ENCODE measurements around the gene CACNA2D2. TPM values are rescaled to one million over a fixed set of nuclear protein-coding genes. Genes with fewer than 3 reads are reported as not detected.

The CACNA2D2 gene
- total and polyA plus RNA-seq, 2 of the 13 experiments (the other 11 are each of a cell fraction or from before 2014, with no cell fraction given), result not detected

DNA sequence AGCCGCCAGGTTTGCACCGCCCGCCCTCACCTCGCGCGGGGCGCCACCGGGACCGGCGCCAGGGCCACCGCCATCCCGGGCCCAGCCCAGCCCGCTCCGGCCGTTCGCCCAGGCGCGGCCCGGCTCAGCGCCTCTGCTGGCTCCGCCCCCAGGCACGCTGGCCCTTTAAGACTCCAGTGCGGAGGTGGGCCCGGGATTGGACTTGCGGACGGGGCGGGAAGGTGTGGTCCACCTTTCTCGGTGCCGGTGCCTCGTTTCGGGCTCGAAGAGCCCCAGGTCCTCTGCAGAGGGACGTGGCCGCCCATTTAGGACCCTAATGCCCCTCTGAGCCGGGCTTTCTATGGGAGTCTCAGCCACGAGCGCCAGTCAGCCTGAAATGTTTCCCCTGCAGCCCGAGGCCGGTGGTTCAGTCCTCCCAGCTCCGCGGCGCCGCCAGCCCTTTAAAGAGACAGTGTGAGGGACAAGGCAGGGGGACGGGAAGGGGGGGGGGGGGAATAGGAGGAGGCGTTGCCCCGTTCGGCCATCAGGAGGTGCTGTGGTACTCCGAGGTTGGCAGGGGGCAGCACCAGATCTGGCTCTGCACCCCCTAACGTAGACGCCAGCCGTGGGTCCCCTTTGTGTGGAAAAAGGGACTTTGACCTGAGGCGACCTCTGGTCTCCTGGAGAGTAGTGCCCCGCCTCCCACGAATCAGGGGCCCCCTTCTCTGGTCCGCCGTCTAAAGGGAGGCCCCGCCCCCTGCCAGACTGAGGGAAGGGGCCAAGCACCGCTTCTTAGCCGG is 181.9 kb downstream of the CACNA2D2 start (continued):
- TF ChIP-seq ZBTB40 (IDR thresholded peaks at IDR 0.05), result no peak
- TF ChIP-seq ZBTB40 (CRISPR knock-in tag; IDR thresholded peaks at IDR 0.05), result no peak
- TF ChIP-seq KAT8 (CRISPR knock-in tag; IDR thresholded peaks at IDR 0.05), result peak; percentile 68
- no peak for TF ChIP-seq ZNF562 (CRISPR knock-in tag; IDR thresholded peaks at IDR 0.05; ENCODE audit: borderline replicate concordance)
- no peak; the same call in 1 of the 2 replicates for TF ChIP-seq ZNF441 (CRISPR knock-in tag; IDR thresholded peaks at IDR 0.05; ENCODE audit: borderline replicate concordance)
- no peak for TF ChIP-seq KLF13 (CRISPR knock-in tag; IDR thresholded peaks at IDR 0.05)
- peak; percentile 45; the same call in 1 of the 2 replicates for TF ChIP-seq GMEB1 (CRISPR knock-in tag; IDR thresholded peaks at IDR 0.05; ENCODE audit: borderline replicate concordance)
- TF ChIP-seq ZNF558 (CRISPR knock-in tag; IDR thresholded peaks at IDR 0.05; ENCODE audit: borderline replicate concordance), result 0 out of 2 replicates have a peak, but pooled peaks have one; percentile 66
- no peak; the same call in 1 of the 2 replicates for TF ChIP-seq ZNF460 (CRISPR knock-in tag; IDR thresholded peaks at IDR 0.05; ENCODE audit: borderline replicate concordance)
- peak; percentile 99 for TF ChIP-seq FOXK2 (IDR thresholded peaks at IDR 0.05)
- no peak for TF ChIP-seq PCBP2 (optimal IDR thresholded peaks at IDR 0.05; ENCODE audit: low read depth, low read length, poor library complexity, severe bottlenecking)
- TF ChIP-seq FOXO1 (CRISPR knock-in tag; IDR thresholded peaks at IDR 0.05), result no peak
- no peak for TF ChIP-seq ZNF747 (CRISPR knock-in tag; IDR thresholded peaks at IDR 0.05; ENCODE audit: borderline replicate concordance)
- no peak; the same call in 1 of the 2 replicates for TF ChIP-seq ZNF431 (CRISPR knock-in tag; IDR thresholded peaks at IDR 0.05; ENCODE audit: borderline replicate concordance, low read depth)
- no peak for TF ChIP-seq NR2C2 (CRISPR knock-in tag; IDR thresholded peaks at IDR 0.05; ENCODE audit: borderline replicate concordance)
- no peak for TF ChIP-seq SCMH1 (CRISPR knock-in tag; IDR thresholded peaks at IDR 0.05; ENCODE audit: borderline replicate concordance)
- no peak for TF ChIP-seq HDAC6 (IDR thresholded peaks at IDR 0.05; ENCODE audit: low read depth, low read length)
- no peak for TF ChIP-seq ZNF737 (CRISPR knock-in tag; IDR thresholded peaks at IDR 0.05; ENCODE audit: borderline replicate concordance)

All from HepG2 (cell line).